Activated CD8-positive, alpha-beta memory T cell treated with anti-CD3 and anti-CD28 coated beads, Interleukin-2, amount 10 ng/mL, durations not matched to agents 7 days and 5 days (primary cell): ENCODE results near the gene GAREM1. TPM values are rescaled to one million over a fixed set of nuclear protein-coding genes. Genes with fewer than 3 reads are reported as not detected.

Source experiments
- ATAC-seq: fragments of 150-1000 bp; cut with Tn5 transposase; one replicate; pipeline ENCODE4 v1.10.0; 2021; ENCODE audit warnings: moderate library complexity
- CTCF ChIA-PET: fragments of 350-600 bp; sonication (Branson Sonifier 250); formaldehyde crosslinking; loops from one replicate; lab custom pipeline; 2021; ENCODE audit warnings: antibody characterized with exemption; lab: Charles Lee
- DNase-seq: peaks from one replicate; pipeline ENCODE4 v3.0.0-alpha.2; 2020
- H3K27ac Mint-ChIP-seq: one replicate; pipeline ENCODE4 v1.8.0; 2021; ENCODE audit warnings: mild to moderate bottlenecking, mixed read lengths
- H3K27me3 Mint-ChIP-seq: one replicate; pipeline ENCODE4 v1.8.0; 2021; ENCODE audit warnings: mixed read lengths
- H3K36me3 Mint-ChIP-seq: one replicate; pipeline ENCODE4 v1.8.0; 2021; ENCODE audit warnings: mild to moderate bottlenecking, mixed read lengths
- H3K4me1 Mint-ChIP-seq: one replicate; pipeline ENCODE4 v1.8.0; 2021; ENCODE audit warnings: mixed read lengths
- H3K4me3 Mint-ChIP-seq: one replicate; pipeline ENCODE4 v1.8.0; 2021; ENCODE audit warnings: mild to moderate bottlenecking, moderate library complexity, mixed read lengths
- H3K9me3 Mint-ChIP-seq: one replicate; pipeline ENCODE4 v1.8.0; 2022; ENCODE audit warnings: low read depth, mixed read lengths
- total RNA-seq, 2 experiments: library from RNA; stranded (reverse); gene quantifications; one replicate each; pipeline ENCODE4 v1.2.3, GENCODE V29; 2021

Gene GAREM1
- total RNA-seq, 2 experiments from 2014 or later: not detected

DNA sequence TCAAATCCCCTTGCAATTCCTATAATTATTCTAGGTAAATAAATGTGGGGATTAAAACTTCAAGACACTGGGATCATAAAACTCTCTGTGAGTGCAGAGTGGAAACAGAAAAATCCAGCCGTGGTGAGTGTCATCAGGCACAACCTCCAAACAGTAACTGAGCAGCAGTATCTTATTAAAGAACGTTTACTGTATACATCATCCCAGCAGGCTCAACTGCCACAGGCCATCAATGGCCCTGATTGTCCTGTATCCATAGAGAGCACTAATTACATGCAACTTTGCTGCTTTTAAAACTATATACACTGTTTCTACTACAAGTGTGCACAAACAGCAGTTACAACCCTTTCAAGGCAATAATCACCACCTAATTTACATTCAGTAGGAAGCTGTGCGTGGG, 23.9 kb downstream of the GAREM1 start:
- DNase-seq (no peak), ATAC-seq (no peak)
- Mint-ChIP-seq H3K4me1 (no peaks in the 10 kb centered on the region), H3K36me3 (no peaks in the 10 kb centered on the region), H3K27me3 (peaks cover 10% of the 10 kb centered on the region), H3K27ac (no peak overlapping the region), H3K4me3 (no peak overlapping the region), H3K9me3 (no peaks in the 10 kb centered on the region)
- CTCF ChIA-PET: no interaction called here

DNA sequence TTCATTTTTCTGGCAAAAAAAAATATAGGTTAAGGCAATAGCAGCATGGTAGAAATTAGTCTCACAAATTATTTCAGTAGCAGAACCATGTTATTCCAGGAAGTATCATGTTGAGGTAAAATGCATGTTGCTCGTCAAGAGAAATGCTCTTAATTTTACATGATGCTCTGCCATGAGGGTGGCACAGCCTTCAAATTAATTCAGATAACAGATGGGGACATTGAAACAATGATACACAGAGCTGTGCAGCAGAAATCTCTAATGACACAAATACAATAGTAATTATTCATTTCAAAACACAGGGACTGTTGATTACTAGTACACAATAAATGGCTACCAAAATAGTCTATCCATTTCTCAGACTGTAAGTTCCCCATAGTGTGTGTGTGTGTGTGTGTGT, 24.8 kb downstream of the GAREM1 start:
- DNase-seq: no peak
- ATAC-seq: no peak
- H3K4me1 Mint-ChIP-seq: no peaks in the 10 kb centered on the region
- no peaks in the 10 kb centered on the region for H3K36me3 Mint-ChIP-seq
- no peak overlapping the region for H3K27ac Mint-ChIP-seq
- no peak overlapping the region for H3K4me3 Mint-ChIP-seq
- CTCF ChIA-PET: no interaction called here
- H3K9me3 Mint-ChIP-seq: no peaks in the 10 kb centered on the region
- peaks cover 16% of the 10 kb centered on the region for H3K27me3 Mint-ChIP-seq

DNA sequence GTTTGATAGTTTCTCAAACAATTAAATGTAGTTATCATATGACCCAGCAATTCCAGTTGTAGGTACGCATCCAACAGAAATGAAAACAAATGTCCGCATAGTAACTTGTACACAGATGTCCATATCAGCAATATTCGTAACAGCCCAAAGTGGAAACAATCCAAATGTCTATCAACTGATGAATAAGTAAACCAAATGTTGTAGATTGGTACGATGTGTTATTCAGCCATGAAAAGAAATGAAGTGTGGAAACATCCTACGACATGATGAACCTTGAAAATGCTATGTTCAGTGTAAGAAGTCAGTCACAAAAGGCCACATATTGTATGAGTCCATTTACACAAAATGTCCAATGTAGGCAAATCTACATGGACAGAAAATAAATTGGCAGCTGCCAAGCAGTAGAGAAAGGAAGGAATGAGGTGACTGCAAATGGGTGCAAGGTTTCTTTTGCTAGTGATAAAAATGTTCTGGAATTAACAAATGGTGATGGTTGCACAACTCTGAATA, 26.9 kb downstream of the GAREM1 start:
- Mint-ChIP-seq H3K27me3 (peaks cover 16% of the 10 kb centered on the region), H3K9me3 (no peaks in the 10 kb centered on the region), H3K4me1 (no peaks in the 10 kb centered on the region), H3K4me3 (no peak overlapping the region), H3K27ac (no peak overlapping the region), H3K36me3 (no peaks in the 10 kb centered on the region)
- DNase-seq: no peak
- CTCF ChIA-PET: no interaction called here
- ATAC-seq: no peak

DNA sequence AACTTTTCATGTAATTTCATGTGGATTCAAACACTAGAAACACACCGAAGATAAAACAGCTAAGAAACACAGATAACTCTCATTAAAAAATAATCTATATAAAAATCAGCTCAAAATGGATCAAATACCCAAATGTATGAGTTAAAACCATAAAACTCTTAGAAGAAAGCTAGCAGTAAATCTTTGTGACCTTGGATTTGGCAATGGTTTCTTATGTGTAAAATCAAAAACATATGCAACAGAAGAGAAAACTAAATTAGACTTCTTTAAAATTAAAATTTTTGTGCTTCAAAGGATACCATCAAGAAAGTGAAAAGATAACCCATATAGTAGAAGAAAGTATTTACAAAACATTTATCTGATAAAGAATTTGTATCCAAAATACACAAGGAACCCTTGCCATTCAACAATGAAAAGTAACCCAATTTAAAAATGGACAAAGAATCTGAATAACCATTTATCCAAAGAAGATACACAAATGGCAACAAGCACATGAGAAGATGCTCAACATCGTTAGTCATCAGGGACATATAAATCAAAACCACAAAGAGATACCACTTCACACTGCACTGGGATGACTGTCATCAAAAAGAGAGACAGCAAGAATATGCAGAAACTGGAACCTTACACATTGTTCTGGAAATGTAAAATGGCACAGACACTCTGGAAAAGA, 27.5 kb downstream of the GAREM1 start:
- Mint-ChIP-seq H3K36me3 (no peaks in the 10 kb centered on the region), H3K4me3 (no peak overlapping the region), H3K27ac (no peak overlapping the region), H3K4me1 (no peaks in the 10 kb centered on the region), H3K27me3 (peaks cover 16% of the 10 kb centered on the region), H3K9me3 (no peaks in the 10 kb centered on the region)
- CTCF ChIA-PET: no interaction called here
- DNase-seq (no peak), ATAC-seq (no peak)

DNA sequence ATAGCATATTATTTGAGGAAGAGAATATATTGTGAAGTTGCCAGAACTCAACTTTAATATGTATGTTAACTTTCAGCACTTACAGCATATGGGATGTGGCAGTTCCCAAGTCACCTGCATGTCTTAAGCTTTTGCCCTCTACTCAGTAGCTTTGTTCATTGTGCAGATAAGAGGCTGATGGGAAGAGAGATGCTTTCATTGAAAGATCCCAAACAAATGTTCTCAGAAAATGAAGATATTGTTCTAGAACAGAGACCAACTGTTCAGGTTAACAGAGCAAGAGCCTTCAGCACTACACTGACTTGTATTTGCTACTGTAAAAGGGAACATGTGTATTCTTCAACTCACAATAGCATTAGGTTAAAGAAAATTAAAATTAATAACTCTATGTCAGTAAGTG, 28.1 kb downstream of the GAREM1 start:
- H3K27ac Mint-ChIP-seq: no peak overlapping the region
- CTCF ChIA-PET: no interaction called here
- no peaks in the 10 kb centered on the region for H3K4me1 Mint-ChIP-seq
- H3K4me3 Mint-ChIP-seq: no peak overlapping the region
- no peak for DNase-seq
- peaks cover 16% of the 10 kb centered on the region for H3K27me3 Mint-ChIP-seq
- no peaks in the 10 kb centered on the region for H3K36me3 Mint-ChIP-seq
- no peaks in the 10 kb centered on the region for H3K9me3 Mint-ChIP-seq
- no peak for ATAC-seq

DNA sequence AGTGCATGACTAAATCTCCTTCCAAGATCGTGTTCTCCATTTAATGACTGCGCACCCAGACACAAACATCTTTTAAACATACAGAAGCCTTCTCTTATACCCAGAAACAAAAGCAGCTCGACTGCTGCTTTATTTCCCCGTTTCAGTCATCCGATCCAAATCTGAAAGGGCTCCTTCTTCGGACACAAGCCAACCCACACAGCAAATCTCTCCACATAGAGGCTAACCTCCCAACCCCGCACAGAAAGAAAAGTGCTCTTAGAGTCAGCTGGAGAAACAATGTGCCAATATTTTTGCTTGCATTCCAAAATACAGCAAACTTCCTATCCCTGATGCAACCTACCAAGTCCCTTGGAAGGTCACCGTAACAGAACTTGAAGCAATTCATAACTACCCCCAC, 29.1 kb downstream of the GAREM1 start:
- Mint-ChIP-seq H3K4me1 (no peaks in the 10 kb centered on the region), H3K27me3 (peaks cover 17% of the 10 kb centered on the region), H3K4me3 (no peak overlapping the region), H3K36me3 (no peaks in the 10 kb centered on the region), H3K27ac (no peak overlapping the region), H3K9me3 (no peaks in the 10 kb centered on the region)
- CTCF ChIA-PET: no interaction called here
- ATAC-seq (no peak), DNase-seq (no peak)

DNA sequence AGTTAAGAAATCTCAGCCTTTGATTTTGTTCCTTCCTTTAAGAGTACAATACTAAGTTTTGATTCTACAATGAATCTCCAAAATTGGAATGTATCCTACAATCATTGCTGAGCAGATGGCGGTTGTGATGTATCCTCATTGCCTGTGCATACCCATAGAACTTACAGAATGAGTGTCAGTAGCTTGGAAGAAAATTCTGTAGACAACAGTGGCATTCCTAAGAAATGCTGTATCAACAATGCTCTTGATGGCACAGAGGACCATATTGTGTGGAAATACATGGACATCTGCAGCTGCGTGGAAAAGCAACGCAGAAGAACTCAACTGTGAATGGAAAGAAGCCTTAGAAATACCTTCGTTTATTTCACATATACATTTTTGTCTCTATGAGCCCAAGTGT, 30.2 kb downstream of the GAREM1 start:
- DNase-seq: no peak
- CTCF ChIA-PET: no interaction called here
- no peaks in the 10 kb centered on the region for H3K4me1 Mint-ChIP-seq
- H3K27ac Mint-ChIP-seq: no peak overlapping the region
- no peaks in the 10 kb centered on the region for H3K36me3 Mint-ChIP-seq
- ATAC-seq: no peak
- no peak overlapping the region for H3K4me3 Mint-ChIP-seq
- no peaks in the 10 kb centered on the region for H3K9me3 Mint-ChIP-seq
- peaks cover 23% of the 10 kb centered on the region for H3K27me3 Mint-ChIP-seq

DNA sequence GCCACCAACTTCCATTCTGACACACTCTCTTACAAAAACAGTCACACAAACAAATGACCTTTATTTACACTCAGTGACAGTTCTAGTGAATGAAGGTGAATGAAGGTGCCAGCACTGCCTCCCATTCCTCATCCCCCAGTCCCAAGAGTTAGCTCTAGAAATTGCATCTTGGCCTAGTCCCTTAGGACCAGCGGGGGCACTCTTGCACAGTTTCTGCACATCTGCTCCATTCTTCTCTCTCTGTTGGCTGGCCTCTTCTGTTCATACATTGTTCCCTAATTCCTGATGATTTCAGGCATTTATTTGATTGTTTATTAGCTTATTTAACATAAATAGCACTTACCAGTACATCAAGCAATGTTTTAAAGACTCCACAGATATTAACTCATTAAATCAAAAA, 30.9 kb downstream of the GAREM1 start:
- no peak overlapping the region for H3K4me3 Mint-ChIP-seq
- H3K36me3 Mint-ChIP-seq: no peaks in the 10 kb centered on the region
- no peaks in the 10 kb centered on the region for H3K9me3 Mint-ChIP-seq
- H3K4me1 Mint-ChIP-seq: no peaks in the 10 kb centered on the region
- CTCF ChIA-PET: interaction anchor here (1.0 kb wide), 1 partner anchor 282 kb away, joined by 3 read pairs; no protein-coding TSS in a partner anchor
- ATAC-seq (no peak), DNase-seq (no peak)
- peaks cover 23% of the 10 kb centered on the region for H3K27me3 Mint-ChIP-seq
- H3K27ac Mint-ChIP-seq: no peak overlapping the region

DNA sequence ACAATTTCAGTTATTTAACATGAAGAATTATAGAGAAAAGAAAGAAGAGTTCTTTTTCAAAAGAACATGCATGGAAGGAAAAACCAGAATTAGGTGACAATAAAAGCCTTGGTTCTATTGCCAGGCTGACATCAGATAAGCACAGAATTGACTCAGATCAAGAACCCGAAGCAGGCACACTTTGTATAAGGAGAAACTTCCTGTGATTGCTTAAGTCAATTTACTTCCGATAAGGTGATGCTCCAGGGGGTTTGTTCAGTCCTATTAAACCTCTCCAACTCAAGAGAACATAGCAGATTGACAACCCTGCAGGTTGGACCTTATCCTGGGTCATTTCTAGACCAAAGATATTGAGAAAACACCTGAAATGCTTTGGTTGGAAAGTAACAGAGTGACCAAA, 31.4 kb downstream of the GAREM1 start:
- Mint-ChIP-seq H3K4me1 (no peaks in the 10 kb centered on the region), H3K27ac (no peak overlapping the region), H3K4me3 (no peak overlapping the region), H3K9me3 (no peaks in the 10 kb centered on the region), H3K27me3 (peaks cover 19% of the 10 kb centered on the region), H3K36me3 (no peaks in the 10 kb centered on the region)
- CTCF ChIA-PET: interaction anchor here (1.0 kb wide), 1 partner anchor 281 kb away, joined by 3 read pairs; no protein-coding TSS in a partner anchor
- ATAC-seq: no peak
- no peak for DNase-seq

DNA sequence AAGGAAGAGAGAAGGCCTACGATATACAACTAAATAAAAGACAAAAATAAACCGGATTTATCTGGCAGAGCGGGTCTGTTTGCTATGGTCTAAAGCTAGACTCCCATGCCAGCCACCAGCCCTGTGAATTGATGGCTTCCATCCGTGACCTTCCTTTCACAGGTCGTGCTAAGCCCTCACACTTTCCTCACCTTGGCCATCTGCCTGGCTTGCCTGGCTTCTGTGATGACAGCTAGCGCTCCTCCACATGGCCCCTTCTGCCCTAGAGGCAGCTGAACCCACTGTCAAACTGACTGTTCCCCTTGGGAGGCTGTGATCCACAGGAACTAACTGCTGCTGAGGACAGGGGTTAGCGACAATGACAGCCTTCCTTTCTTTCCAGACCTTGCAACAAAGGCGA, 32.5 kb downstream of the GAREM1 start:
- CTCF ChIA-PET: no interaction called here
- Mint-ChIP-seq H3K9me3 (no peaks in the 10 kb centered on the region), H3K27me3 (peaks cover 15% of the 10 kb centered on the region), H3K4me3 (no peak overlapping the region), H3K4me1 (no peaks in the 10 kb centered on the region), H3K36me3 (no peaks in the 10 kb centered on the region), H3K27ac (no peak overlapping the region)
- DNase-seq: no peak
- ATAC-seq: no peak

DNA sequence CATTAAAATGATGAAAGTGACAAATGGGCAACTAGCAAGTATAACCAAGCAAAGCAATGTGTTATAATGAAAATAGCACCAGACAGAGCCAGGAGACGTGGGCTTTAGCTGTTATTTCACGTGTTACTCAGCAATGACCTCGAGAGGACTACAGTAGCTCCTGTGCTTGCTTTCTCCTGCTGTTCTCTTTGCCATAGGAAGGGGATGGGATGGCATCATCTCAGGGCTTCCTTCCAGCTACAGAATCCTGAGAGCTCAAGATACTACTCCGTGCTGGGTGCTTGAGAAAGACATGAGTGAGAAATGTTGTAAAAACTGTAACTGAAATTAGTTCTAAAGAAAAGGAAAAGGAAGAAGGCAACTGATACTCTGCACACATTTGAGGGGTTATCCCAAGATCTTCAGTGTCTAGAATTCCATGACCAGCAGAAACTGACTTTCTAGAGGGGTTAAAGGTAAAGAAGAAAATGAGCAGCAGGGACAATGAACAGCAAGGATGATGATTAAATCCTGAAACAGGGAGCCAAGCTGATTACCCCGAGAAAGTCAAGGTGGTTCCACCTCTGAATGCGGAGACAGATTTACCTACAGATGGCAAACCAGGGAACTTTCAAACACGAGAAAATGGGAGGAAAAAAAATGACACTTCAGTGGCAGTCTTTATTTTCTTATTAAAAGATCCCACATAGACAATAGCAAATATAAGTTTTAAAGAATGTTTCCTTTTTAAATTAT, 33.4 kb downstream of the GAREM1 start:
- Mint-ChIP-seq H3K27me3 (peaks cover 21% of the 10 kb centered on the region), H3K36me3 (no peaks in the 10 kb centered on the region), H3K4me3 (no peak overlapping the region), H3K27ac (no peak overlapping the region), H3K4me1 (no peaks in the 10 kb centered on the region), H3K9me3 (no peaks in the 10 kb centered on the region)
- no peak for ATAC-seq
- no peak for DNase-seq
- CTCF ChIA-PET: no interaction called here

DNA sequence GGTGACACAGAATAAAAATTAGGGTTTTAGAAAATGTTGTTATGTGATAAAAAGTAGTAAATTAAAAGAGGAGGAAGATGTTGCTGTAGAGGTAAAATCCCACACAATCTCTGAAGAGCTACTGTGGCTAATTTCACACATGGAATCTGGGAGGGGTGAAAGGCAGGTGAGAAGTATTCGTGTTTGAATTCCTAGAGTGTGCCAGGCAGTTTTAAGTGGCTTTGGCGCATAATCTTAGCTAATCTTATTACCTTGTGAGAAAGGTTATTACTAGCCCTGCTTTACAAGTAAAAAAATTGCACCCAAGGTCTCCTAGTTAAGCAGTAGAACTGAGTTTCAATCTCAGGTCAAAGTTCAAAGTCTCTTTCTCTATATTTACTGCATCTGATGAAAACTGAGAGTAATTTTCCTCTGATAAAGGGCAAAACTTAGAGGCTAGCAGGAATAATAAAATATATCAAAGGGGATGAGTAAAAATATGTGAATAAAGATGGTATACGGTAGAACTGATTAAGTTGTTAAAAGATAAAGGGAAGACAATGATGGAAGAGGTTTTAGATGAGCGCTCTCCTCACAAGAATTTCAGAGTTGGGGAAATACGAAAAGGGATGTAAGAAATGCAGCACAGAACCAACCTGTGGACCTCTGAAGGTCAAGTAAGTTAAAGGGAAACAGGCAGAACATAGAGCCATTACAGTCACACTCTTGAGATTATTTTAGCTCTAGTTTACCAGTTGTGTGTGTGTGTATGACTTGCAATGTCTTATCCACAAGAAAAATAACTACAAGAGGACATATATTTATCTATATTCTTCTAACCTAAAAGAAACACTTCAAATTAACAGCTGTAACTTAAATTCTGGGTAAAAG, 34.8 kb downstream of the GAREM1 start:
- Mint-ChIP-seq H3K27me3 (peaks cover 17% of the 10 kb centered on the region), H3K4me1 (no peaks in the 10 kb centered on the region), H3K9me3 (peaks cover 2% of the 10 kb centered on the region), H3K27ac (no peak overlapping the region), H3K4me3 (no peak overlapping the region), H3K36me3 (no peaks in the 10 kb centered on the region)
- no peak for DNase-seq
- CTCF ChIA-PET: no interaction called here
- no peak for ATAC-seq

DNA sequence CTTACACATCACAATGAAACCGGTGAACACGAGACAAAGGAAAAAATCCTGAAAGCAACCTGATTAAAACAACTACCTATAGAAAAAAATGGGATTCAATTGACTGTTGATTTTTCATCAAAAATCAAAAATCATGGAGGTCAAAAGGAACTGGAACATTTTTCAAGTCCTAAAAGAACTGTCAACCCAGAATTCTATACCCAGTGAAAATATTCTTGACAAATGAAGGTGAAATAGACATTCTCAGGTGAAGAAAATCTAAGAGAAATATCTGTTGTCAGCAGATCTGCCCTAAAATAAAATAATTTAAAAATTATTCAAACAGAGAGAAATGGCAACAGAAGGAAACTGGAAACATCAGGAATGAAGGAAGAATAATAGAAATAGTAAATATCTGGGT, 38.9 kb downstream of the GAREM1 start:
- DNase-seq (no peak), ATAC-seq (no peak)
- H3K4me3 Mint-ChIP-seq: no peak overlapping the region
- H3K27me3 Mint-ChIP-seq: peaks cover 19% of the 10 kb centered on the region
- no peaks in the 10 kb centered on the region for H3K4me1 Mint-ChIP-seq
- no peaks in the 10 kb centered on the region for H3K36me3 Mint-ChIP-seq
- CTCF ChIA-PET: no interaction called here
- no peak overlapping the region for H3K27ac Mint-ChIP-seq
- peaks cover 3% of the 10 kb centered on the region for H3K9me3 Mint-ChIP-seq
